ENCODE results near the gene EML4.
"Not testable (repeated sequence)": the region's sequence is repeated elsewhere in the genome, so short reads cannot be mapped to it uniquely, and the experiment has no call there.

The EML4 gene

DNA sequence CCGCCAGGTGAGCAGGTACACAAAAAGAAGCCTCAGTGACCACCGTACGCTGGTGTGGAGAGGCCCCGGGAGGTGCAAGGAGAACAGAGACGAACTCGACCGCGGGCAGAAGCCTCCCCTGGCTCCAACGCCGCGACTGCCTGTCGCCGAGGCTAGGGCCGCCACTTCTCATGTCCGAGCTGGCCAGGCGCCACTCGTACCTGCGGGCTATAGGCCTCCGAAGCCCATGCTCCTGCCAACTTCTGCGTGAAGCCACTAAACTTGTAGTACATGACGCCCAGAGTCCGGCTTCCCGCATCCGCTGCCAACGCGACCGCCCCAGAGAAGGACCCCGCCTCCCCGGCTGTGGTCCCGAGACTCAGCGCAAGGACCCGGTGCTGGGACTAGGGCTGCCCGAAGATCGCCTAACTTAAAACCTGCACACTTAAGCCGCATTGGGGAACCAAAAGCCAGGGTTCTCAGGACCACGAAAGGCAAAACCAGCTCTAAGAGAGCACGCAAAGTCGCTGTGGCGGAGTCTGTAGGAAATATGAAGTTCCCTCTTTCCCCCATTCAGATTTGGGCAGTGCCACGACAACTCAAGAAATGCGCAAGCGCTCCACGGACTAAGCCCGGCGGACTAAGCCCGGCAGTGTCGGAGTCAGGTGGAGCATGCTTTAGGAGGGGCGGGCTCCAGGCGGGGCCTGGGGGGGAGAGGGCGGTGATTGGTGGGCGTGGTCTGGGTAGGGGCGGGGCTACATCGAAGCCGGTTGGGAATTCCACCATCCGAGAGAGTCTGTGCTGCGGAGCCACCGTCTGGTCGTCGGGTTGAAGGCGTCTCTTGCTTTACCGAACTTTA lies 192.0 kb downstream of the EML4 start, which contains the start of gene COX7A2L:
Gene COX7A2L (minus strand): TSS at position 328 of the 838 bp plus-strand sequence. CDS start 56 bp downstream, at position 272.
- DNase-seq = peak; percentile 93

DNA sequence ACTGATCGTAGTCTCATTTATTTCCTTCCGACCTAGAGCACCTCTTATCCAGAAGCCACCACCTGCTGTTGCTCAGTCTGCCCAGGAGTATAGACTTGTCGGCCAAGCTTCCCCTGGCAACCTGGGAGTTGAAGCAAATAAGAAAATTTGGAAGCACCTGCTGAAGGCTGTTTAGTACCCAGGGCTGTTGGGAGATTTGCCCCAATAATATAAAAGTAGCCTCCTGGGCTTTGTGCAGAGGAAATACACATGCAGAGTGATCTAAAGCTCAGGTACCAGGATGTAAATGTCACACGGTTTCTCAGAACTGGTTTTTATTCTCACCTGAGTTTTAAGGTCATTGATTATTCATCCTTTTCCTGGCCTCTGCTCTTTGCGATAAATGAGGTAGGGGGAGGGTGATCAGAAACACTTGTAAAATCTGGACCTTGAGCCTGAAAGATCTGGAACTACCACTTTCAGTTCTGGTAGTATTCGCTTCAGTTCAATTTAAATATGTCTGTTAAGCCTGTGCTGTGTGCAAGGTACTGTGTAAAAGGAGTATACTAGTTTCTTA lies 192.7 kb downstream of the EML4 start:
- no peak for DNase-seq

DNA sequence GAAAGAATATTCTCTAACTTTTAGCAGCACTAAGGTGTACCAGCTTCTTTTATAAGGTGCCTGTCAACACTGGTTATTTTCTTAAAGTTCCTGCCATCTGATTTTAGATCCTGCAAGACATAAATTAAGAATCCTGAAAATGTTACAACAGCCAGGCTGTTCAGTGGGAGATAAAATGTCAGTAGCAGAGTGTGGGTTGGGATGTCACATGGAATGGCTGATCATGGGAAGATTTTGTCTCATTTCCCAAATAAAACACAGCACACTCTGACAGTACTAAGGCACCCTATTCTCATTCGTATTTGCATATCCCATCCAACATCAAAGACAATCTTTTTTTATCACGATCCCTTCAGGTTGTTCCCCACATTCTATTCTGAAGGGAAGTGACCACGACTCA lies 194.3 kb downstream of the EML4 start:
- no peak for DNase-seq

DNA sequence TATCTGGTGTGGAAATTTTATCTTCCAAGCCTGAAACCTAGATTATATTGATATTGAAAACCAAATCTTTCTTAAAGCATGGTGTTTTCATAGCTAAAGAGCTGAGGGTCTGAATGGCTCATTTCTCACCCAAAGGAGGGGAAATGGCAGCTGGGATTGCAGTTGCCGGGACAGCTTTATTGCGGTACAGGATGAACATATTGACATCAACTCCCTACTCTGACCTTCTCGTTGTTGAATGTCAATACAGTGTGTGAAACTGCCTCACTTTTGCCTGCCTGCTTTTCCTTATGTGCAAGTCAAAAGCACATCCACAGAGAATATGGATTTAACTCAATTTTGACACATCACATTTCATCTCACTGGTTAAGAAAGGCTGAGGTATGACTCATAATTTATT lies 195.5 kb downstream of the EML4 start:
- no peak for DNase-seq

DNA sequence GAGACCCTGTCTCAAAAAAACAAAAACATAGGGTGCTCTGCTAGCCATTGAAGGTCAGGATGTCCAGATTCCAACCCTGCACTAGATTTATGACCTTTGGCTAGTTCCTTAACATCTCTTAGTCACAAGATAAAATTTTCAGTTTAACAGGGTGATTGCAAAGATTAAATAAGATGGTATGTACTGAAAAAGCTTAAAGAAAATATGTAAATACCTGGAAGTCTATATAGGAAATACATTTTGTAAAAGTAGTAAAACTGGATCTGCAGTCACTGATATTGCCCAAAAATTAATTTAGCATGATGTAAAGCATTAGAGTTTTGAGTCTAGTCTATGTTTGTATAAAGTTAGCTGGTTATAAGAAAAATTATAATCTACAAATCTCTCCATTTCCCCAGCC lies 197.3 kb downstream of the EML4 start:
- DNase-seq = no peak

DNA sequence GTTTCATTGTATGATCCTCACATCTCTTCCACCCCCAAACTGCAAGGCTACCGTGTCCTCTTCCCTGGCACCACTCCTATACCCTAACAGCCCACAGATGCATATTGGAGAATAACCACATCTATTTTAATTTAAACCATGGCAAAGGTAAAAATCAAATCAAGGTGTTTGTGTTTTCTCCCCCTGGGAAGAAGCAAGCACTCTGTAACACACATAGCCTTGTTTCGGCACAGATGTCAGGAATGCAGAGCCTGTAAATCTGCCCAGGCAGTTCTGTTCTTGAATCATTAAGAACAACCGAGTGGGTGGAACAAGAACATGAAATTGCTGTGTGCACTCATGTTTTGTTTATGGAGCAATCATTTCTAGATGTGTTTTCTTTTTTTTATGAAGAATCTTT lies 198.7 kb downstream of the EML4 start:
- DNase-seq = no peak

DNA sequence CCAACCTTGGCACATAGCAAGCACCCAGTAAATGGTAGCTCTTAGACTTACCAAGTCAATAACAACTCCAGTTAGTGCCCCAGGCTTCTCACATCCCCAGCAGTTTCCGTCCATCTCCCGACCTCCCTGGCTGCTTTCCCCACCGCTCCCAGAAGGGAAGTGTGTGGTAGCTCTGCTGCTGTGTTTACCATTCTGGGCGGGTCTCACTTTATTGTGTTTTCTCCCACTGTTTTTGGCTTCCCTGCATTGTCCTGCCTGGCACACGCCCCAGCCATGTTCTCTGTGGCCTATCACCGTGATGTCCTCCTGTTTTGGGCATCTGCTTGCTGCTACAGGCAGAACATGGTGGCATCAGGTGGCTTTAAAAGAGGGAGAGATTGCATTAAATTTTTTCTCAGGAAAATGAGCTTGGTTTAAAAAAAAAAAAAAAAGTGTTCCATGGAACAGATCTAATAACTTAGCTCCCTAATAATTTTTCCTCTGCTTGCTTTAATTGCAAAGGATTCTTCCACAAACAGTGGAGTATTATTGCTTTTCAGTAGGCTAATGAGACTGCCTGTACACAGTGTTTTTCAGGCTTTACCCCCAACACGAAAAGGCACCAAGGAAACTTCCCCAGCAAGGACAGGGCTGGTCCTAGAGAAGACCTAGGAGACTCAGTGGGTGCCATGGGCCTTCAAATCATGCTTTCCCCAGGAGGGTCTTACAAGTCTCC lies 199.8 kb downstream of the EML4 start:
- DNase-seq = no peak

DNA sequence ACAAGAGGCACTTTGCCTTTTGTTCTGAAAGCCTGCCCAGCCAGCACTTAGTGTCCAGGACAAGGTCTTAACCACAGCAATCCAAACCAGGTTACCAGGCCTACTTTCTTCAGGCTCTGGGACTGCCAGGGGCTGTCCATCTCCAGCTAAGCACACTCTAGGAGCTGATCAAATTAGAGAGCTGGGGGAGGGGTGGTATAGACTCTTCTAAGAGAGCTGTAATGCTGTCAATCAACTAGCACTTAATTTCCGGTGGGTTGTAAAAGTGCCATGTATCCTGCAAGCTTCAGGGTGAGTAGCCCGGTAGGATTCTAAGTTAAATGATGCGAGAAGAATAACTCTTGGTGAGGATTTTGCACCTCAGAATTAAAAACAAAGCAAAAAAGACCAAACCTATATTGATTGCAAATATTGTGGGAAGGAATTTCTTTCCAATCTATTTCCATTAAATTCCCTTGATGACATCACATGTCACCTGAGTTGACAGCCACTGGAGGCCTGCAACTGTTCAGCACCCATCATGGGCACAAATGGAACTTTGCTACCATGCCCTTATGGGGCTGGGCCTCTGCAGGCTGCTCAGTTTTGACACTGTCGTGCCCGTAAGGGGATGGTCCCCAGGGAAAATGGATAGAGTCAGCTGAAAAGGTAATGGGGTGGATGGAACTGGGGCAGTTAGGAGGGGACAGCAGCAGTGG lies 200.5 kb downstream of the EML4 start:
- no peak for DNase-seq

DNA sequence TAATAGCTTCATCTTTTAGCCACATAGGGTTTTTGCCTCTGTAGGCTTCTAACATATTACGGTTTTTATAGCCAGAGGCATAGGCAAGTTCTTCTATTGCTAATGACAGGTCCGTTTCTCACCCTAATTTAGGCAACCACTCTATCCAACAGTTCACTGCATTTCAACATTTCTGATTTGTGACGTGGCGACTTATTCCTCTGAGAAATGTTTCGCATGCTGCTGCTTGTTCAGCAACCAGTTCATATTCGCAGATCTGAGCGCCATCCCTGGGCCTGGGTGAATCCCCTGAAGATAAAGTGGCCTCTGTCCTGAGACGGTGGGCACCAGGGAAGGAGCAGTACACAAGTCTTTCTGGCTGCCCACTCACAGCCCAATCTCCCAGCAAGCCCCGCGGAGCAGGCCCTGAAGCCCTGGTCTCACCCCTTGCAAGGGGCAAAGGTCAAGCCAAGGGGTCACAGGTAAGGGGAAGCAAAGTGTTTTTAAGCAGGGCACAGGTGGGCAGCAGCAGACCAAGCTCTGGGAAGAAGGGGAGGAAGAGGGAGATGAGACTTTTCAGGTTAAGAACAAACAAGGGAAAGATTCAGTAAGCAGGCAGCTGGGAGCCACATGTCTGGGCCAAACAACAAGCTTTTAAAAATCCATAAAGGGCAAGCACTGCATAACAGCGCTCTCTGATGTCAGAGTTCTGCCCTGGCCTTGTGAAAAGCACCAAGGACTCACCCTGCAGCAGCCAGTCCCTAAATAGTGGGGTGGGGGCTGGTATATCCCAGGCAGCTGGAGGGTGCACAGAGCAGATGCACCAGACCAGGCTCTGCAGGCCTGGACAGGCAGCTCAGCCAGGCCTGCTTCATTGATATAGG lies 202.7 kb downstream of the EML4 start:
- DNase-seq = no peak

DNA sequence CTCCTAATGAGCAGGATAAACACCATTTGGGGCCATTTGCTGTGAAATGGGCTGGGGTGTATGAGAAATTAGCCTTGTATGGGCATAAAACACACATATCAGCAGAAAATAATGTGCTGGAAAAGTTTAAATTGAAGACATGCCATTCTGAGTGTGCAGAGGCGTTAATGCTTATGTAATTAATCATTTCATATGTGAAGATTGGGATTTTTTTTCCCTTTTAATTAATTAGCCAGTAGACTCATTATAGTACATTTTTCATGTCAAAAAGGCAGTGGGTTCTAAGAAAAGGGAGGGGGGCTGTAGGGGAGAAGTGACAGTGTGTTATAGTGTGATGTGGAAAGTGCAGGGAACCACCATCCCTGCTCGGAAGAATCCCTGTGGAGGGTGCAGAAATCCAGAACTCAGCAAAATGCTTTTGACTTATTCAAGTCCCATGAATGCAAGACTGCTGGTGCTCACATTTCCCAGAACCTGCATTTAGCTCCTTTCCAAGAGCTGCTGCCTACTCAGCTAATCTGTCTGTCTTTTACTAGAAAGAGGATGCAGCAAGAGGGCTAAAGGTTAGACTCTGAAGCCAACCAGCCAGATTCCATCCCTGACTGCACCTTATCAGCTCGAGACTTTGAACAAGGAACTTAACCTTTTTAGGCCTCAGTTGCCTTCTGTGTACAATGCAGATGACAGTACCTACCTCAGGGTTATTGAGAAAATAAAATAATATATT lies 203.5 kb downstream of the EML4 start:
- no peak for DNase-seq

DNA sequence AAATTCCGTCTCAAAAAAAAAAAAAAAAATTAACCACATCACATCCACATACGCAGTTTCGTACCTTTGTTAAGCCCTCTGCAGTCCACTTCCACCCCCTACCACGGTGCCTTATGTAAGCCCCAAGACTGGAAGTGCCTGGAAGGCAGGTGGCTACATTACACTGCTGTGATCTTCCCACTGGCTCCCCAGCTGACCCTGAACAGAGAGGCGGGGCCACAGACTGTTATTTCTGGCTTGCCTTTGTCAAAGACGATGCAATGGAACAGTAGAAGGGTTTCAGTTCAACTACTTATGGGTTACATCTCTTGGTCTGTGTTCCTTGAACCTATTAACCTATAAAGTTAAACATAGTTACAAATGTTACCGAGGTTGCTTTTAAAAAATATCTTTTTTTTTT lies 207.6 kb downstream of the EML4 start:
- no peak for DNase-seq

DNA sequence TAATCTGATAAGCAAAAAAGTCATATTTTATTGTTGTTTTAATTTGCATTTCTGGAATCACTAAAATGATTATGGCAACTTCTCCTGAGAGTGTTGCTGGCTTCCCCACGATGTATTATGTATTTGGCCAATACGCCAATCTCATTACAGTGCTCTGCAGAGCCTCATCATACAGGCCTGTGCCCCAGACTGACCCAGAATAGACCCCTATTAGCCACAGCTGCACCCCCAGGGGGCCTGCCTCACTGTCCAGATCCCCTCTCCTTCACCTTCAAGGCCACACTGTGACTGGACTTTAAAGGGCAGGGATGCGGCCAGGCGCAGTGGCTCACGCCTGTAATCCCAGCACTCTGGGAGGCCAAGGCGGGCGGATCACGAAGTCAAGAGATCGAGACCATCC lies 209.3 kb downstream of the EML4 start:
- no peak for DNase-seq

DNA sequence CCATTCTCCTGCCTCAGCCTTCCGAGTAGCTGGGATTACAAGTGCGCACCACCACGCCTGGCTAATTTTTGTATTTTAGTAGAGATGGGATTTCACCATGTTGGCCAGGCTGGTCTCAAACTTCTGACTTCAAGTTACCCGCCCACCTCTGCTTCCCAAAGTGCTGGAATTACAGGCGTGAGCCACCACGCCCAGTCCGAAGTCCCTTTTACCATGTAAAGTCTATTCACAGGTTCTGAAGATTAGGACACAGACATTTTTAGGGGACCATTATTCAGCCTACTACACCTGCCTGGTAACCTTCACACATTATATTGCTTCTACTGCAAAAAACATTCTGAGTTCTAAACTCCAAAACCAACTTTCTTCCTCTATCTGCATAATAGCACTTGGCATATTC lies 210.9 kb downstream of the EML4 start:
- DNase-seq = not testable (repeated sequence)

DNA sequence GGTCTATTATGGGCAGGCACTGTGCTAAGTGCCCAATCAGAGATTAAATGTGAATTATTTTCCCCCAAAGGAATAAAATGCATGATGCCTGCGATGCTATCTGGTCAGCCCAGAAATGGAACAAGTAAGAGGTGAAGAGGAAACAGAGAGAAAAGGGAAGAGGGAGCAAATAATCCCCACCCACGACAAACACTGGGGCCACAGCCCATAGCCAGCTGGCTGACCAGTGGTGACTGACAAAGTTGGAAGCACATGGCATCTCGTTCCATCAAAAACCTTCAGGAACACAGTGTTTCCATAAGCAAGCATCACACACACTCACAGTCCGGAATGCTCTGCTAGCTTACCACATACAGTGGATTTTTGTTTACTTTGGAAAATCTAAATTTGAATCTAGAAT lies 213.0 kb downstream of the EML4 start:
- DNase-seq = no peak
